ENCODE measurements around the gene CIAPIN1.
"Not testable (repeated sequence)": the region's sequence is repeated elsewhere in the genome, so short reads cannot be mapped to it uniquely, and the experiment has no call there.

The CIAPIN1 gene

DNA sequence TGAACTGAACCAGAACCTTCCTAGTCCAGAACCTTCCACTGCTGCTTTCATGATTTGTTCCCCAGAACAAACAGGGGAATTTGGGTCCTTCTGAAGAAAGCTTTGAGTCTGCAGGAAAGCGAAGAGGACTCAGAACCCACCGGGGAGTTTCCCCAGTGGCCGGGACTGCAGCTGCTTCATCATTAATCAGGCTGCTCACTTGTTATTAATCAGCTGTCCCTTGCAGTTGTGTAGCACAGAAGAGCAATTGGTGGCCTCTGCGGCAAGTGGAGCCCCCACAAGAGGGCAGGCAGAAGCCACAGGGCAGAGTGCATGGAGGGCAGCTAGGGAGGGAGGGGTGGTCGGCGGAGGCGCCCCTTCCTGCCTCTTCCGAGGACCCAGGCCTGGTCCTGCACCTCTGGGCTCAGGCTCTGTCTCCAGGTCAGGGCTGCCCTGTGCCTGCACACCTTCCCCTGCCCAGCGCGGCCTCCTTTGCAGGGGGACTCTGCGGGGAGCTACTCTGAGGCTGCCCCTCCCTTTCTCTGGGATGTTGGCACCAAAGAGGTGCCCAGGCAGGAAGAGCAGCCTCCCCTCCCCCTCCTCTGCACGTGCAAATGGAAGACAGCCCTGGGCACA lies 35.7 kb downstream of the CIAPIN1 start:
- DNase-seq (ENCODE audit: insufficient read length, low spot score) = no peak
- TF ChIP-seq POU2F2 (IDR thresholded peaks at IDR 0.05; ENCODE audit: low read depth, low read length) = no peak
- TF ChIP-seq POLR2AphosphoS5 (IDR thresholded peaks at IDR 0.05; ENCODE audit: low read depth, low read length) = no peak
- TF ChIP-seq POLR2A (IDR thresholded peaks at IDR 0.05; ENCODE audit: low read depth, low read length) = no peak
- TF ChIP-seq SPI1 (IDR thresholded peaks at IDR 0.05; ENCODE audit: low read depth, low read length) = no peak
- no peak for TF ChIP-seq PAX5 (IDR thresholded peaks at IDR 0.05; ENCODE audit: insufficient read depth, low read length, severe bottlenecking)
- no peak for TF ChIP-seq TAF1 (IDR thresholded peaks at IDR 0.05; ENCODE audit: low read depth, low read length)
- FAIRE-seq = peak; percentile 50

DNA sequence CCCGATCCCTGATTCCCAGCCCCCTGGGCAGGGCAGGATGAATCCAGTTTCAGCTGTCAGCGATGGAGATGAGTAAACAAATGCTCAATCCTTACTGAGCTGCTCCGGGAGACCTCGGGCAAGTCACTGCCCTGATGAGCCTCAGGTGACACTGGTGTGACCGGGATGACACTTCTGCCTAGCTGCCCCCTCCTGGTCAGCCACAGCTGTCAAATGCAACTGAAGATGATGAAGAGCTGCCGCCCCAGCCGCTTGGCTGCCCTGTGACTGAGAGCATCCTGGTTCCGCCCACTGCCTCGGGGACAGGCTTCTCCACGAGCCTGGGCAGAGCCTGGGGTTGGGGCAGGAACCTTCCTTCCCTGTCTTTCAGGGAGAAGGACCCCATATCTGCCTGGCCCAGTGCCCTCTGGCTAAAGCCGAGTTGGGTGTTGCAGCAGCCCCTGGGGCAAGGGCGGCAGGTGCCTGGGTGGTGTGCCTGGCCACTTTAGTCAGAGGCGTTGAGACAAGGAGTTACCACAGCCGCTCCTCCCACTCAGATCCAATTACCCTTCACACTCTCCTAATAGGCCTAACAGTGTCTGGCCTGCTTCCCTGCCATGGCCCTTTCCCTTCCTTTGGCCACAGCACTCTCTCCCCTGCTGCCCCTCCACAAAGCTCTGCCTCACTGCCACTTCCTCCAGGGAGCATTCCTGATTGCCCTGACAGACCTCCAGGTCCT lies 37.2 kb downstream of the CIAPIN1 start:
- DNase-seq (ENCODE audit: insufficient read length, low spot score) = no peak
- TF ChIP-seq PAX5 (IDR thresholded peaks at IDR 0.05; ENCODE audit: insufficient read depth, low read length, severe bottlenecking) (no peak), POU2F2 (IDR thresholded peaks at IDR 0.05; ENCODE audit: low read depth, low read length) (no peak), TAF1 (IDR thresholded peaks at IDR 0.05; ENCODE audit: low read depth, low read length) (no peak), POLR2AphosphoS5 (IDR thresholded peaks at IDR 0.05; ENCODE audit: low read depth, low read length) (no peak), POLR2A (IDR thresholded peaks at IDR 0.05; ENCODE audit: low read depth, low read length) (no peak)

DNA sequence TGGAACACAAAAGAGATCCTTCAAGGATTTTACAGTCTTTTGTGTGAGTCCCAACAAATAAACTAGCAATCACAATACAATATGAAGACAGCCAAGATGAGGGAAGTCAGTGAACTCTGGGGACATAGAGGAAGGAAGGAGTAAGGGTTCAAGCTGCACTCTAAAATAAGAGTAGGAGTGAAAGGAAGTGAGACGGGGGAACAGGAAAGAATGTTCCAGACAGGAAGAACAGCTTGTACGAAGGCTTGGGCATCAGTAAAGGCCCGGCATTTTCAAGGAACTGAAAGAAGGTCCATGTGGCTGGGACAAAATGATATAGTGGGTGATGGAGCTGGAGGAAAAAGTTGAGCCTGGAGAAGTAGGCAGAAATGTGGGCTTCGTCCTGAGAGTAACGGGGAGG lies 38.1 kb downstream of the CIAPIN1 start:
- FAIRE-seq = no peak
- TF ChIP-seq POLR2AphosphoS5 (IDR thresholded peaks at IDR 0.05; ENCODE audit: low read depth, low read length) = no peak
- no peak for TF ChIP-seq POU2F2 (IDR thresholded peaks at IDR 0.05; ENCODE audit: low read depth, low read length)
- 0 out of 2 replicates have a peak, but pooled peaks have one; percentile 19 for TF ChIP-seq SPI1 (IDR thresholded peaks at IDR 0.05; ENCODE audit: low read depth, low read length)
- no peak for TF ChIP-seq POLR2A (IDR thresholded peaks at IDR 0.05; ENCODE audit: low read depth, low read length)

More for the DNA sequence above, 37.2 kb downstream of the CIAPIN1 start:
- no peak for FAIRE-seq

DNA sequence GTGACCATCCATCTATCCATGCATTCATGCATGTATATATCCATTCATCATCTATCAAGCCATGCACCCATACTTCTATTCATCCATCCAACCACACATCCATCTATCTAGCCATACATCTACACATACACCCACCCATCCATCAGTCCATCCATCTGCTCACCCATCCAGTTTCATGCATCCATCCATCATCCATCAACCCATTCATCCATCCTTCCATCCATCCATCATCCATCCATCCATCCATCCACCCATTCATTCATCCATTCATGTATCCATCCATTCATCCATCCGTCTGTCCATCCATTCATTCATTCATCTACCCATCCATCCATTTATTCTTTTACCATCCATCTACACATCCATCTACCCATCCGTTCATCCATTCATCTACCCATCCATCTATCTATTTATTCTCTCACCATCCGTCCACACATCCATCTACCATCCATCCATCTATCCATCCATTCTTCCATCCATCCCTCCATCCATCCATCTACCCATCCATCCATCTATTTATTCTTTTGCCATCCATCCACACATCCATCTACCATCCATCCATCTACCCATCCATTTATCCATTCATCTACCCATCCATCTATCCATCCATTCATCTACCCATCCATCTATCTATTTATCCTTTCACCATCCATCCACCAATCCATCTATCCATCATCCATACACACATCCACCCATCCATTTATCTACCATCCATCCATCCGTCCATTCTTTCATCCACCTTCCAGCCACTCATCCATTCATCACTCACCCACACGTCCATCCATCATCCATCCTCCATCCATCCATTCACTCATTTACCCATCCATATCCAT lies 39.4 kb downstream of the CIAPIN1 start:
- no peak for DNase-seq (ENCODE audit: insufficient read length, low spot score)
- FAIRE-seq = peak; percentile 77
- TF ChIP-seq POLR2A (IDR thresholded peaks at IDR 0.05; ENCODE audit: low read depth, low read length) = no peak

More for the DNA sequence above, 38.1 kb downstream of the CIAPIN1 start:
- no peak for DNase-seq (ENCODE audit: insufficient read length, low spot score)

DNA sequence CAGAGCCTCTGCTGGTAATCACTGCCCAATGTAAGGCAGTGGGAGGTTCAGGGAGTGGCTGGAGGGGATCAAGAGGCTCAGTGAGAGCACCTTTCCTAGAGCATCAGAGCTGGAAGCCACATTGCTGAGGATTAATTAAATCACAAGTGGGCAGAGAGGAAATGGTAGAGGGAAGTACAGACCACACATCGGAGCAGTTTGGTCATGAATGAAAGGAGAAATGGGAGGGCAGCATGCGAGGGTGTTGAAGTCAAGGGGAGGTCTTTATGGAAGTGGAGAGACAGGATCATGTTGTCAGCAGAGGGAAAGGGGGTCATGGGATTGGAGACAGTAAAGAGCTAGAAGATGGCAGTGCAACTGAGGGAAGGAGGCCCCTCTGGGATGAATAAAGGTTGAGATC lies 40.3 kb downstream of the CIAPIN1 start:
- TF ChIP-seq POLR2A (IDR thresholded peaks at IDR 0.05; ENCODE audit: low read depth, low read length) = no peak
- no peak for TF ChIP-seq PAX5 (IDR thresholded peaks at IDR 0.05; ENCODE audit: insufficient read depth, low read length, severe bottlenecking)
- no peak for TF ChIP-seq POU2F2 (IDR thresholded peaks at IDR 0.05; ENCODE audit: low read depth, low read length)
- peak; percentile 14; the same call in 1 of the 2 replicates for TF ChIP-seq SPI1 (IDR thresholded peaks at IDR 0.05; ENCODE audit: low read depth, low read length)
- peak; percentile 5 for FAIRE-seq
- no peak for DNase-seq (ENCODE audit: insufficient read length, low spot score)

DNA sequence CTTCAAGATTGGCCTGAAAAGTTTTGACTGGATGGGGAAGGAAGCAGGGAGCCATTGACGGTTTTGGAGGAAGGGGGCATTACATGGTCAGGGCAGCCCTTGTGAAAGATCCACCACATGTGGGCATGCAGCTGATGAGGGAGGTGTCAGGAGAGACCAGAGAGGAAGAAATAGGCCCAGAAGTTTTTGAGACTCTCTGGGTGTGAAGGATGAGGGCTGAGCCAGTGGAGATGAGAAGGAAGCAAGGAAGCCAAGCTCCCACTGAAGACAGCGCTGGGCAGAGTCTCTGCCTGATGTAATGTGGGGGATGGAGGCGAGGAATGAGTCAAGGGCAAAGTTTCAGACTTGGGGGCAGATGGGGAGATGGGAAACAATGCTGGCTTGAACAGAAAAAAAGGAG lies 42.1 kb downstream of the CIAPIN1 start:
- no peak for DNase-seq (ENCODE audit: insufficient read length, low spot score)
- FAIRE-seq = no peak
- TF ChIP-seq PAX5 (IDR thresholded peaks at IDR 0.05; ENCODE audit: insufficient read depth, low read length, severe bottlenecking) = no peak
- TF ChIP-seq POLR2A (IDR thresholded peaks at IDR 0.05; ENCODE audit: low read depth, low read length) = no peak
- TF ChIP-seq POLR2AphosphoS5 (IDR thresholded peaks at IDR 0.05; ENCODE audit: low read depth, low read length) = no peak
- no peak for TF ChIP-seq TAF1 (IDR thresholded peaks at IDR 0.05; ENCODE audit: low read depth, low read length)
- TF ChIP-seq SPI1 (IDR thresholded peaks at IDR 0.05; ENCODE audit: low read depth, low read length) = no peak
- no peak for TF ChIP-seq POU2F2 (IDR thresholded peaks at IDR 0.05; ENCODE audit: low read depth, low read length)

DNA sequence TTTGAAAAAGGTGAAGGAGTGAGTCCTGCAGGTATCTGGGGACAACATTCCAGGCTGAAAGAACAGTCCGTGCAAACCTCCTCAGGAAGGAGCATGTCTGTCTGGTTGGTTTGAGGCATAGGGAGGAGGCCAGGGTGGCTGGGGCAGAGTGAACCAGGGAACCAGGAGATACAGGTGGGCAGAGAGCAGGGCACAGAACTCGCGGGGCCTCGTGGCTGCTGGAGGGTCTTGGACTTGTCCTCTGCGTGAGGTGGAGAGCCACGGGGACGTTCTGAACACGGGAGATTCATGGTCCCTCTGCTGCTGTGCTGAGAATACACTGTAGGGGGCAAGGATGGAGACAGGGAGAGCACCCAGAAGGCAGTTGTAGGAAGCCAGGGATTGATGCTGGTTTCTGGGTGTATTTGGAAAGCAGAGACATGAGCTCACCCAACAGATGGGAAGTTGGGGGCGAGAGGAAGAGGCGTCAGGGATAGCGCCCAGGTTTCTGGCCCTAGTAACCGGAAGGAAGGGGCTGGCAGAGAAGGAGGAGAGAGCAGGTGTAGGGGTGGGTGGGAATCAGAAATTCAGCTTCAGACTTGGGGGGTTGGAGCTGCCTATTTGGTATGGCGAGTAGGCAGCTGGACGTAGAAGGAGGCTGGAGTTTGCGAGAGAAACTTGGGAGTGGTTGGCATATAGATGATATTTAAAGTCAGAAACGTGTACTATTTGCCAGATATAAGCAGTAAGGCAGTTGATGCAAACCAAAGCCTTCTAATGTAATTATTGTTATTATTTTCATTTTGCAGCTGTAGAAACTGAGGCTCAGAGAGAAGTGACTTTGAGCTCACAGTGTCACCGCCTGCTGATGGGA lies 43.0 kb downstream of the CIAPIN1 start, which contains the start of gene CCL17:
Gene CCL17 (plus strand): TSS at position 803 of the 853 bp plus-strand sequence. CDS start 9,166 bp downstream, outside the sequence.
- FAIRE-seq (no peak), DNase-seq (ENCODE audit: insufficient read length, low spot score) (no peak)
- TF ChIP-seq SPI1 (IDR thresholded peaks at IDR 0.05; ENCODE audit: low read depth, low read length) = no peak
- no peak for TF ChIP-seq POU2F2 (IDR thresholded peaks at IDR 0.05; ENCODE audit: low read depth, low read length)
- TF ChIP-seq TAF1 (IDR thresholded peaks at IDR 0.05; ENCODE audit: low read depth, low read length) = no peak
- TF ChIP-seq POLR2A (IDR thresholded peaks at IDR 0.05; ENCODE audit: low read depth, low read length) = no peak
- TF ChIP-seq POLR2AphosphoS5 (IDR thresholded peaks at IDR 0.05; ENCODE audit: low read depth, low read length) = no peak
- TF ChIP-seq PAX5 (IDR thresholded peaks at IDR 0.05; ENCODE audit: insufficient read depth, low read length, severe bottlenecking) = no peak

DNA sequence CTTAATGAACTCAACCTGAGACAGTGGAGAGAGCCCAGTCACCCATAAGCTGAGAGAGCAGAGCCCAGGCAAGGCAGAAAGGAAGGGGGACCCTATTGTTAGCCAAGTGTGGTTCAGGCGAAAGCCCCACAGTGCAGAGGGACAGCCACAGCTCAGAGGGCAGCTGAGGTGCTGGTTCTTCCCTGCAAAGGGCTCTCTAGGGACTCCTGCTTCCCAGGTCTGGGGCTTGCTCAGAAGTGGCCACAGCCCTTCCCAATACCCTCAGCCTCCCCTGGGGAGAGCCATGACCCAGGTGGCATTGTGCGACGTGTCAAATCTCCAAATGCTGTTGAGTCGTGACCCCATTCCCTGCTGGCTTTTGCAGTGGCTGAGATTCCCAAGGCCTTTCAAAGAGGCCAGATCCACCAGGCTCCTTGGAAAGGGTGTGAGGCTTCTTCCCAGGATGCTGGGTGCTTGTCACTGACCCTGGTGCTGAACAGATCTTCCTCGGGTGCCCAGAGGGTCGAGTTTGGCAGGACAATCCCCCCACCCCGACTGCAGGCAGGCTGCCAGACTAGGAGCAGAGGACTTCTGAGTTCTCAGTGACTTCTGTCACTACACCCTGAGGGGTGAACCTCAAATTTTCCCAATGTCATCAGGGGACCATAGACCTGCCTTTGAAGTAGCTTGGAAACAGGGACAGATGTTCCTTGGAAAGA lies 45.1 kb downstream of the CIAPIN1 start:
- TF ChIP-seq PAX5 (IDR thresholded peaks at IDR 0.05; ENCODE audit: insufficient read depth, low read length, severe bottlenecking) (no peak), SPI1 (IDR thresholded peaks at IDR 0.05; ENCODE audit: low read depth, low read length) (no peak), POU2F2 (IDR thresholded peaks at IDR 0.05; ENCODE audit: low read depth, low read length) (no peak), TAF1 (IDR thresholded peaks at IDR 0.05; ENCODE audit: low read depth, low read length) (no peak), POLR2AphosphoS5 (IDR thresholded peaks at IDR 0.05; ENCODE audit: low read depth, low read length) (no peak), POLR2A (IDR thresholded peaks at IDR 0.05; ENCODE audit: low read depth, low read length) (no peak)
- peak; percentile 56 for FAIRE-seq

DNA sequence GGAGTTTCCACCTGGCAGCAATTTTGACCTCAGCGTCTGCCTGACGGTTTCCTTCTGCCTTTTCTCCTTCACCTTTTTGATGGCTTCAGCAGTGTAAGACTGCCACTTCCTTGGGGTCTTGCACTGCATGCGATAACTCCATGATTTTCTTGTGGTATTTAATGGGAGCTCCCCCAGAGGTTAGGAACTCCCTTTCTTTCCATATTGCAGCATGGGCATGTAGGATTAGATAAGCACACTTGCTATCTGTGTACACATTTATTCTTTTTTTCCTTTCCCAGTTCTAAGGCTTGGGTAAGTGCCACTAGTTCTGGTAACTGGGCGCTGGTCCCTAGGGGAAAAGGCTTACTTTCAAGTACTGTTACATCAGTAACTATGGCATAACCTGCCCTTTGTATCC lies 49.7 kb downstream of the CIAPIN1 start:
- FAIRE-seq; DNase-seq (ENCODE audit: insufficient read length, low spot score): not testable (repeated sequence)

More for the DNA sequence above, 45.1 kb downstream of the CIAPIN1 start:
- DNase-seq (ENCODE audit: insufficient read length, low spot score) = no peak
